Putamen (tissue), 1 donor: ENCODE results near the gene PLEKHG3.
"Not testable (repeated sequence)": the region's sequence is repeated elsewhere in the genome, so short reads cannot be mapped to it uniquely, and the experiment has no call there.

Experiments used
- DNase-seq: peaks from one replicate; pipeline ENCODE4 v3.0.0-alpha.2; 2016; ENCODE audit warnings: low spot score

PLEKHG3 gene

DNA sequence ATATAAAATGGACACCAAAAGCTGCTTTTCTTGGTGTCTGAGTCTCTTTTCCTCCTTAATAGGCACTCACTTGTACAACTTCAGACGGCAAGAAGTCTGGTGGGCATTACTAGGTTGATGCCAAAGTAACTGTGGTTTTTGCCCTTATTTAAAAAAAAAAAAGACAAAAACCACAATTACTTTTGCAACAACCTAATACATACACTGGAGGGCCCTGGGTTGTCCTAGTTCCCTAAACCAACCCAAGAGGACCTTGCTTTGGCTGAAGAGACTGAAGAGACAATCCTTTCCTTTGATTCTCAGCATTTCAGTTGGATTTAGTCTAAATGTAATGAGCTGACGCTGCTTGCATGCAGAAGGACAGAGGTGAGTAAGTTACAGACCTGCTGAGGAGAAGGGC is 16.2 kb upstream of the PLEKHG3 start:
- DNase-seq = no peak

DNA sequence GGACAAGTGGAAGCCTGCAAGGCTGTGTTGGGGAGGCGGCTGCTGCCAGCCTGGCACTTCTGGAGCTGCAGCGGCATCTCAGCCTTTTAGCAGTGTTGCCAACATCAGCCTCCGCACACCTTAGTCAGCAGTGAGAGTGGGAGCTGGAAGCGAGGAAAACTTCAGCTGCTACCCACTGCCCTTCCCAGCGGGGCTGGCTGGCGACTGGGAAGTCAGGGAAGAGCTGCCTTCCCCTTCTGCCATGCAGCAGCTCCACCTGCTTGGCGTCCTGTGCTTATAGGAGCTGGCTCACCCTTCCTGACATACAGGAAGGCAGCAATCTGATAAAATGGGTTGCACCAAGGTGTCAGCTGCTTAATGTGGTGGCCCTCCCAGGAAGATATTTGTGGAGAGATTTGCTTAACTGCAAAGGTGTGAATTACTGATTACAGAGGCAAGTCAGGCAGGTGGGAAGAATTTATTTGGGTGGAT is 15.4 kb upstream of the PLEKHG3 start:
- DNase-seq = no peak

DNA sequence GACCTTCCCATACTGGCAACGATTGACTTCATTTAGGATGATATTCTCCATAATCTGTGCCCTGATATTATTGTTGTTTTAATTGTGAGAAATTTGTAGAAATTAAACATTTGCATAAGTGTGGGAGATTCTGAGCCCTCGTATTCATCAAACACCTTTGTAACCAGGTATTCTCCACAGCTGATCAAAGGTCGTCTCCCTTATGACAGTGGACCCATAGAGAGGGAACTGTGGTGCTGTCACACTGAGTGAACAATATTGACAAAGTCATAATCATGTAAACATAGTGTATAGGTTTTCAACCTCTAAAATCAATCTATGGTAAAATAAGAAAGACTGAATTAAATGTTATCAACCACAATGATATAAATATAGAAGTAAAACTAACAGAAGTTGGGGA is 14.9 kb upstream of the PLEKHG3 start:
- no peak for DNase-seq

DNA sequence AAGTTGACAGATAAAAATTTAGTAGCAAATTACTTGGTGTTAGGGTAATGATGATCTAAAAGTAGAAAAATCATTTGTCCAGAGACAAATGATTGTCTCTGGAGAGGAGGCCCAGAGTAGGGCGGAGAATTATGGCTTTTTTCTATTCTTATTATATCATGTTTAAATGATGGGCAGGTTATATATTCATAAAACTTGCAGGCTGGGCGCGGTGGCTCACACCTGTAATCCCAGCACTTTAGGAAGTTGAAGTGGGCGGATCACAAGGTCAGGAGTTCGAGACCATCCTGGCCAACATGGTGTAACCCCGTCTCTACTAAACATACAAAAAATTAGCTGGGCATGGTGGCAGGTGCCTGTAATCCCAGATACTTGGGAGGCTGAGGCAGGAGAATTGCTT is 13.6 kb upstream of the PLEKHG3 start:
- not testable (repeated sequence) for DNase-seq

DNA sequence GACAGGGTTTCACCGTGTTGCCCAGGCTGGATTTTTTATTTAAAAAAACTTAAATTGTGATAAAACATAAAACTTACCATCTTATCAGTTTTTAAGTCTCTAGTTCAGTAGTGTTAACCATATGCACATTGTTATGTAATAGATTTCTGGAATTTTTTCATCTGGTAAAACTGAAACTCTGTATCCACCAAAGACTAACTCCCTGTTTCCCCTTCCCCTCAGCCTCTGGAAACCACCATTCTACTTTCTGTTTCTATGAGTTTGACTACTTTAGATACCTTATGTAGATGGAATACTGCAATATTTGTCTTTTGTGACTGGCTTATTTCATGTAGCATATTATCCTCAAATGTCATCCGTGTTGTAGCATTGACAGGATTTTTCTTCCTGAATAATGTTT is 12.8 kb upstream of the PLEKHG3 start:
- no peak for DNase-seq

DNA sequence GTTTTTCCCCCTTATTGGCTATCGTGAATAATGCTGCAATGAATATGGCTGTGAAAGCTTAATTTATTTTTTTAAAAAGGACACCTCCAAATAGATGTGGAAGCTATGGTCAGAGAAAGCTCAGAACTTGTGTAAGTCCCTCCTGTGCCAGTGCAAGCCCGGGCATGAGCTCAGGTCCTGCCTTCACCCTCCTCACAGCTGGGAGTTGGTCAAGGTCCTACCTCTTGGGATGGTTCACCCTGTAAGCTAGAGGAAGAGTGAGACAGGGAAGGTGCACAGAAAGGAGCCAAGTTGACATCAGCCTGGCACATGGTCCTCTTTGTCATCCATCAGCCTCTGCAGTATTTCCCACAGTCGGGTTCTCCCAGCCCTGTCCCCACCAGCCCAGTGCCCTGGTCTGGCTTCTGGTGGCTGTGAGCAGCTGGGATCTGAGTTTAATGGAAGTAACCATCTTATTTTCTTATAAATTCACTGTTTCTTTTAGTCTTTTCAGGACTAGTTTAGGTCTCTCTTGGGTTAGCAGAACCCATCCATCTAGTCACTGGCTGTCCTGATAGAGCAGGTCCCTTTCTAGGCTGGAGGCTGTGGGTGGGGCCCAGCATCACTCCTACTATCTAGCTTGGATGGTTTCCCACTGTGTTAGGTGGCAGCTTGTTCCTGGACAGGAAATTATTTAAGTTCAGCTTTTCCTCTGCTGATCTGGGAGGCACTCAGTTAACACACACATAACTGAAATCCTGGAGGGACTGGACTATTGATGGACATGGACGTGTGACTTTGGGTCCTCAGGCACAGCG is 11.8 kb upstream of the PLEKHG3 start:
- no peak for DNase-seq

DNA sequence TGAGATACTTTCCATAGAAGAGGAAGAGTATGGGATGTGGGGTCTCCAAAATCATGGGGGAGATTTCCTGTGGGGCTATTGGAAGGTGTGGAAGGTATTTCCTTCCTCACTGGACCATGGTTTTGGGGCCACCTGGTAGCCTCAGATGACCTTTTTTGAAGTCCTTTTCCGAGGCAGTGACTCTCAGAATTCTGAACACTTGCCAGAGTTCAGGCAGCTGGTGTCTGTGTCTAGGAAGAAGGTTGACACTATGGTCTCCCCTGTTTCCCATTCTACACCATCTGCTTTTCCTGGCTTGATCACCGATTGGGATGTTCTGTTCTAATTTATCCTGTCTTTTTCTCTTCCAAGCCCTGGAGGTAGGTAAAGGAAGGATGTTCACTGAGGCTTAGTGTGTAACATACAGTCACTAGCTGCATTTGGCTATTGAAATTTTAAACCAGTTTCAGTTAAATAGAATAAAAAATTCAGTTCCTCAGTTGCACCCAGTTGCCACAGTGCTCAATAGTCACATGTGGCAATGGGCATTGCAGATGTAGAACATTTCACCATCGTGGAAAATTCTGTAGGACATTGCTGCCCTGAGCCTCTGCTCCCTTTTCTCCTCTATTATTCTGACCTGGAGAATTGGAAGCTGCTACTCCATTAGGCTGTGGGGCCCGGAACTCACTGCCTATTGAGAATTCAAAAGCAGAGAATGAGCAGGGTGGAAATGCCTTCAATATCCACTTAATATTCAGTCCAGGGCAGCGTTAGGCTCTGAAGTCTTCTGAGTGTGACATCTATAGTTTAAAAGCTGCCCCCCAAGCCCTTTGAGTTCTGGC is 11.0 kb upstream of the PLEKHG3 start:
- no peak for DNase-seq

DNA sequence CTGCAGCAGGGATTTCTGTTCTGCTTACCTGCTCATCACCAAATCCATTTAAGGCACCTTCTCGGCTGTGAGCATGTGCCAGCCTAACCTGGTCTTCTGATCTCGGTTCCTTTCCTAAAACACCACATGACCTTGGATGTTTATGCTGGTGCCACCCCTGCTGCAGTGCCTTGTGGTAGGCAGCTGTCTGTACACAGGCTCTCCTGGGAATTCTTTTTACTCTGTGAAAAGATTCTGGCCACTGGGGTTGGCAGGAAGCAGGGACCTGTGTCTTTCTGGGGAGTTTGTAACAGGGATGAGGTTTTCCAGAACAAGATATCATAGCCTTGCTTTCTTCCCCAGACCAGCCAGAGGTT is 10.4 kb upstream of the PLEKHG3 start:
- no peak for DNase-seq

DNA sequence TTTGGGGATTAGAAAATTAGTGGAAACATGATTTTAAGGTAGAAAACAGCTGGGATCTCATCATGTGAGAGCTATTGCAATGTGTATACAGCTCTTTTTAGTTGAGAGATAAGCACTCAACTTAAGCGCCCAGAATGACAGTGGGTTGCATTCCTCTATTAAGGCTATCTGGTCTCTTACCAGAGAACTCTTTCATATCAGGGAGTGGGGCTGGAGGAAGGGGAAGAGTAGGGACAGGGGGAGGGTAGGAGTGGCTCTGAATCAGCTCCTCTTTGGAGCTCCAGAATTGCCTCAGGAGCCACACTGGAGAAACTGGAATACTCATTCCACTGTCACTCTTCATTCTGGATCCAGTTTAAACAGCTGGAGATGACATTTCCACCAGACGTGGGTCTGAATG is 9.2 kb upstream of the PLEKHG3 start:
- no peak for DNase-seq

DNA sequence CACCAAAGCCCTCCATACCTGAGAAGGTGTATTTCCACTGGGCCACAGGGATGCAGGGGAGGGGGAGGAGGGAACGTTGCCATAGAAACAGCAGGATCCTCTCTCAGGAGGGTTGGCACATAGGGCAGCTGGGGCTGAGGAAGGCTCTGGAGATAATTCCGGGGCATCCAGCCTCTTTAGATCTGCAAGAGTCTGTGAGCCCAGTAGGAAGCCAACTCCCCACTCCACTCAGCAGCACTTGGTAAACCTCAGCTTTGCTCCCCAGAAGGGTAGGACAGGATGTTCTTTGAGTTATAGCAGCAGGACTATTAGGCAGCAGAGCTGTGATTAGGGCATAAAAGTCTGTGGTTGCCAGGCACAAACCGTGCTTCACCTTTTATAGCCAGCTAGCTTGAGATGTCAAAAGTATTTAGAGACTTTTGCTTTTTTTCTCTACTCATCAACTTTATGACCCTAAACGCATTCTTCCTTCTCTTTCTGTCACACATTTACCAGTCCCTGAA is 7.8 kb upstream of the PLEKHG3 start:
- DNase-seq = no peak

DNA sequence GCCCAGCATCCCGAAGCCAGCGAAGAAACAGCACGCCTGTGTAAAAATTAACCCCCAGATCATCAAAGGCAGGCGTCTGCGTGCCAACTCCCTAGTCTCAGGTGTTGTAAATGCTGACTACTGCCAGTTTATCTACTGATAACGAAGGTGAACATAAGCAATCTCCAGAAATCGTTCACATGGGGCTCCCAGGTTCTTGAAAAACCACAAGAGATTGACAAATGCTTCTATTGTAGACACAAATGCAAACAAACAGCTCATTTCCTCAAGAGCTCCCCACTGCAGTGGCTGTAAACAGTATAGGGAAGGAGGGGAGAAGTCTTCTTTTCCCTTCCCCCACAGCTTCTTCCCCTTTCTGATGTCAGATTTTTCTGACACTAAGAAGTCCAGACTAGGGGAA is 5.3 kb upstream of the PLEKHG3 start:
- no peak for DNase-seq

DNA sequence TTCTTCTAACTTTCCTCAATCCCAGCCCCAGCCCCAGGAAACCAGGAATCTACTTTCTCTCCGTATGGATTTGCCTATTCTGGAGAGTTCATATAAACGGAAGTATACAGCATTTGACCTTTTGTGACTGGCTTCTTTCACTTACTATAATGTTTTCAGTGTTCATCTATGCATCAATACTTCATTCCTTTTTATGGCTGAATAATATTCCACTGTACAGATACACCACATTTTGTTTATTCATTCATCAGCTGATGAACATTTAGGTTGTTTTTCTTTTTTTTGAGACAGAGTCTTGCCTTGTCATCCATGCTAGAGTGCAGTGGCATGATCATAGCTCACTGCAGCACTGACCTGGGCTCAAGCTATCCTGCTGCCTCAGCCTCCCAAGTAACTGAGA is 3.9 kb upstream of the PLEKHG3 start:
- DNase-seq = no peak

DNA sequence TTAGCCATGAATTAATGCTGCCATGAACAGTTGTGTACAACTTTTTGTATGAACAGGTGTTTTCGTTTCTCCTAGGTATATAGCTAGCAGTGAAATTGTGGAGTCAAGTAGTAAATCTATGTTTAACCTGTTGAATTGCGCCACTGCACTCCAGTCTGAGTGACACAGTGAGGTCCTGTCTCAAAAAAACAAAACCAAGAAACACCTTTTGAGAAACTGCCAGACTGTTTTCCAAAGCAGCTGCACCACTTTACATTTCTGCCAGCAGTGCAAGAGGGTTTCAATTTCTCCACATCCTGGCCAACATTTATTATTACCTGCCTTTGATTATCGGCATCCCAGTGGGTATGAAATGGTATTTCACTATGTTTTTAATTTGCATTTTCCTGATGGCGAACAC is 3.3 kb upstream of the PLEKHG3 start:
- DNase-seq = no peak

DNA sequence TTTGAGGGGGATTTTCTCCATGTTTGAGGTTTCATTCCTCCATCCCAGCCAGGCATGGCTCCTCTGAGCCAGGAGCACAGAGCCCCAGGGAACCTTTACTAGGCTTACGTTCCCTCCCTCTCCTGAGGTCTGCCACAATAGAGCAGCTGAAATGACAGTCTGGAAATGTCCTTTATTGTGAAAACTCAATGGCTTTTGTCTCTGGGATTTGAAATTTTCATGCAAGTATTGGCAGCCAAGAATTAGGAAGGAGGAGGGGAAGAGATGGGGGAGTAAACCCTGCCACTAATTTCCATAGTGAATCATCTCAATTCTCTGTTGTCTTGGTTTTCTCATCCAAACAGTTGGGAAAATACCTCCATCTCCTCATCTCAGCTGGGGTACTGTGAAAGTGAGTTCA is 2.6 kb upstream of the PLEKHG3 start:
- DNase-seq = peak; percentile 84

DNA sequence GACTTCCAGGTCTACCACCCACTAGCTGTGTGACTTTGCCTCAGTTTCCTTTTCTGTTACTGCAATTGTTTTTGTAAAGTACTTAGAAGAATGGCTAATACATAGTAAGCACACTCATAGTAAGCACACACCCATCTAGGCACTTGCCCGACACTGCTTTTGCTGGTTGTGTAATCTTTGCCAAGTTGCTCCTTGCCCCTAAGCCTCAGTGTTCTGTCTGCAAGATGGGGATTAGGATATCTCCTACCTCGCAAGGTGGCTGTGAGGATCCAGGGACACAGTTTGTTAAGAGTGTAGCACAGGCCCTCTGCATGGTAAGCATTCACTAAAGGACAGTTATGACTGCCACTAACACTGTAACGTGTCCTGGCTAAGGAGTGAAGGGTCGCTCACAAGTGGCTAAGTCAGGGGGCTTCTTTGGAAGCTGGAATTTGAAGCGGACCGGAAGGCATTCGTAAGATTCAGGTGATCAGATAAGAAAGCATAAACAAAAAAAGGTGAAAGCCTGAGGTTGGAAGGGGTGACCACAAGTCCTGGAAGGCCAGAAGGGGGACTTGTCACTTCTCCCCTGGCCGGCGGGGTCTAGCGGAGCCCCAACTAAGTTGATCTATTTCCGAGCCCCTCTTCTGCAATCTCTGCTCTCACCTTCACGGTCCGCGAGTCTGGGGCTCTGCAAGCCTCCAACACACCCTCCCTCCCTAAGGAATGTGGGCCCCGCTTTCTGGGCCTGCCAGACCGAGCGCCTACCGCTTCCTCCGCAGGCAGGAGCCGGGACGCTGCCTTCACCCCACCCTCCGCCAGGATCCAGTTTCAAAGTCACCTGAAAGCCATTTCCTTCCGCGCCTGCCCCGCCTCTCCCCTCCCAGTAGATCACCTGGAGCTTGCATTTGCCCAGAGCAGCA is 1.5 kb upstream of the PLEKHG3 start:
- no peak for DNase-seq

DNA sequence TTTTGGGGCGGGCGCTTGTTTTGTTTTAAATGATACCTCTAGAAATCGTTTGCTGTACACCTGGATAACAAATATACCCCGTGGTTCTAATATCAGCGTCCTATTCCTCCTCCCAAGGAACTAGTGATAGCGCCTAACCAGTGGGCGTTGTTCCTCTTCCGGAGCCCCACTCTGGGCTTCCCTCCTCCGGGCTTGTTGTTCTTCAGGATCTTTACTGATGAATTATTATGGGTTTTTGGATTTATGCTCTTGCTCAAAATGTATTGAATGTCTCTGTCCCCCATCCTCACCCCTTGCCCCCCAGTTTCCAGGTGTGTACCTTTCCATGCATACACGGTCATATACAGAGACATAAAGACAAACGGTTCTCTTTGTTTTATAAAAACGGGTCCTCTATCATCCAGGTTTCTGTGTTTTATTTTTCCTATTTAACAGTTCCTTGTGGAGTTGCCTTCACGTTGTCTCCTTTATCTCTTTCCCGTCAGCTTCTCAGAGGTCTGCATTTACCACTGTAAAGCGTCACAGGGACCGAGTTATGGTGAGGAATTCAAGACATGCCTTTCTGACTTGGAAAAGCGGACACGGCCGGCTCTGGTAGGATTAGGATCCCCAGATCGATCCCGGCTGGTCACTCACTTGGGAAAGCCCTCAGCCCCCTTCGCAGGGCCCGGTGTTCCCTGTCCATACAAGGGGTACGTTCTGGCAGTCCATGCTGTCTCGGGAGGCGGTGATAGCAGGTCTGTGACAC is 655 bp upstream of the PLEKHG3 start:
- no peak for DNase-seq

DNA sequence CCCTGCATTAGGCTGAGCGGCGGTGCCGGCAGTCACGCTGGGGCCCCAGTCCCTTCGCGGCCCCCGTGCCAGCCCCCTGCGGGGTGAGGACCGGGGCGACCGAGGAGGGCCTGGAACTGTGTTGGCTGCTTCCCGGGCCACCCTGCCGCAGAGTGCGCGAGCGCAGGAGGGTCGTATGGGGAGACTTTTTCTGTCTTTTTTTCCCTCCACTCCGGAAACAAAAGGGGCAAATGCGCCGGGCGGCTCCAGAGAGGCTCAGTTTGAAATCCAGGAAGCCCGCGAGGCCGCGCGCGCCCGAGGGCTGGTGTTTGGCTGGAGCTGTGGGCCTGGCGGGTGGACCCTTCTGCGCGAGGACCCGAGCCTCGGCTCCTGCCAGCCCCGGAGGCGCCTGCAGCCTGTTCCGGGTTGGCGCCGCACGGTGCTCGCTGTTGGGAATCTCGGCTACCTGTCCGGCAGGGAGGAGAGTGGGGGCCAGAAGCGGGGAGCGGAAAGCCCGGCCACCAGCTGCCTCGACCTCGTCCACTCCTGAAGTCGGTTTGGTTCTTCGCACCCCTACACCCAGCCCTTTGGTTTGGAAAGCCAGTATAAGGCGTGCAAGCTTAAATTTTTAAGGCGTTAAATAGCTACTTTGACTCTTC is 638 bp downstream of the PLEKHG3 start:
- DNase-seq = no peak

DNA sequence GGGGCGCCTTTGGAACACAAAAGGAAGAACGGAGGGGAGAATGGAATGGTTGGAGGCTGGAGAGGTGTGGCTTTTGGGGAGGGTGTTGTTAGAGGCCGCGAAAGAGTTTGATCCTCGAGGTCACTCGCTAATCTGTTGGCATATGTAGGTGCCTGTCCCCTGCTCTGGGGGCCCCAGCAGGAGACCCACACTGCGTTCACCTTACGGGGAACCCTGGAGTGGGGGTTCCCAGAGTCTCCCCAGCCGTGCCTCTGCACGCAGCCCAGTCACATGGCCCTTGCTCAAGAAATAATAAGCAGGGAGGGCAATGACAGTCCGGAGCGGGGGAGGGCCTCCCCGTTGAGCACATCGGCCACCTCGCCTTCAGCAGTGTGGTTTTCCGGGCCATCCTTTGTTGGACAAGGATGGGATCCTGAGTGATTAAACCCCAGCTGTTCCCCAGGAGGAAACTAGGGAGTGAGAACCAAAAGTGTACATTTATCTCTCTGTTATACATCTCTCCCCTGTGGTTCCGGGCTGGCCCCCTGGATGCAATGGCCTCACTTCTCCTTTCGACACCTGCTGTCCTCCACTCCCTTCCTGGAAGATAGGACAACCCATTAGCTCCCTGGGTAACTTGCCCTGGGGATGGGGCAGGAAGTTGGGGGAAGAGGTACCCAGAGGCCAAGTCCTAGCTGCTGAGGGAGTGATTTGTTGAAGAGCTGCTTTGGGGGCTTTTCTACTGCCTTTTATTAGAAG is 1.3 kb downstream of the PLEKHG3 start:
- DNase-seq = no peak

DNA sequence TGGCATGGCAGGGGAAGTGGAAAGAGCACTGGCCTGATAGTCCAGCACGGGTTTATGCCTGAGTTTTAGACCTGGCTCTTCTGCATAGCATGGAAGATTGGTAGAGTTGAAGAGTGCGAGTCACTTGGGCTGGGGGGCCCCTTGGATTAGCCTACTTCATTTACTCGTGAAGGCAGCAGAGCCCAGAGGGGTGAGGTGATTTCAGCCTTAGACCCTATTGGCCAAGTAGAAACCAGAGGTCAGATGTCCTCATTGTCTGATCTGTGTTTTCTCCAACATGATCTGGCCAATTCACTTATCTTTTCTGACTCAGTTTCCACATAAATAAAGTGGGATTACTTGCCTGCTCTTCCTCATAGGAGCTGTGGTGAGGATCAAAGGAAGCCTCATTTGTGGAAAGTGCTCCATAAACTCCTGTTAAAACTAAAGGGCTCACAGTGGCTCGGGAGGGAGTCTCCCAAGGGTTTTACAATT is 1.9 kb downstream of the PLEKHG3 start:
- no peak for DNase-seq

DNA sequence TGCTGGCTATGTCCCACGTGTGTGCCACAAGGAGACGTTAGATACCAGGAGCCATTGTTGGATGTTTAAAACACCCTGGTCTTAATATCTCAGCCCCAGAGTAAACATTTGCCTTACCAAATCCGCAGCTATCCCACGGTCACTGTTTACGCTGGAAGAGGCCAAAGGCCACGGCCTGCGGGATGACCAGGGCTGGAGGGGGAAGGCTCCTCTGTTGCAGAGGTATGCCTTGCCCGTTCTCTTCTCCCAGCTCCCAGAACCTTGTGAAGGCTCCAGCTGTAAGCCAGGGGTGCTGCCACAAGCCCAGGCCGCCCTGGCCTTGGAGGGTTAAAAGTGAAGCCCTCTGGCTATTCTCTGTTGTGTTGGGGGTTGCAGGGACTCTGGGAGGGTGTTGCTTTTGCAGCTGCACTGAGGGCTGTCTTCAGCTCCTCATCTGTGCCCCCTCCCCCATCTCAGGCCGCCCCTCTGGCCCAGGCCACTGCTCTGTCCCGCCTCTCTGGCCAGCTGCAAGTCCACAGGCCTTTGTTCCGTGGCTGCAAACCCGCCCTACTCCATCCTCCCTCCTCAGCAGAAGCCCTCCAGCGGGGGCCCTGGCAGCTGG is 2.5 kb downstream of the PLEKHG3 start:
- DNase-seq = peak; percentile 95
